MM.1S (cell line): ENCODE data around the gene CPXM1.

Experiments
- DNase-seq: peaks from one replicate; pipeline ENCODE4 v3.0.0-alpha.2; 2015
- H2AFZ ChIP-seq: fragments of 300-600 bp; sonication (generic); 2 replicates; pipeline ENCODE4 v1.6.0; 2016; ENCODE audit warnings: antibody characterized with exemption, low read length
- H3F3A ChIP-seq: fragments of 300-600 bp; sonication (generic); 2 replicates; pipeline ENCODE4 v1.6.1; 2016; ENCODE audit warnings: mild to moderate bottlenecking, antibody characterized with exemption, low read length, moderate library complexity, mixed read lengths; ENCODE audit not compliant: insufficient read depth
- H3K27ac ChIP-seq: fragments of 300-600 bp; sonication (generic); 2 replicates; pipeline ENCODE4 v1.5.1; 2016; ENCODE audit warnings: mild to moderate bottlenecking, low read length
- H3K27me3 ChIP-seq: fragments of 300-600 bp; sonication (generic); replicated peaks from 2 replicates; pipeline ENCODE4 v1.6.0; 2016; ENCODE audit warnings: low read length; ENCODE audit not compliant: insufficient read depth
- H3K36me3 ChIP-seq: fragments of 300-600 bp; sonication (generic); replicated peaks from 2 replicates; pipeline ENCODE4 v1.6.1; 2016; ENCODE audit warnings: mild to moderate bottlenecking, low read length, mixed read lengths; ENCODE audit not compliant: insufficient read depth
- H3K4me1 ChIP-seq: fragments of 300-600 bp; sonication (generic); 2 replicates; pipeline ENCODE4 v1.6.1; 2016; ENCODE audit warnings: low read length, mixed read lengths
- H3K4me2 ChIP-seq: fragments of 300-600 bp; sonication (generic); 2 replicates; pipeline ENCODE4 v1.6.0; 2016; ENCODE audit warnings: low read depth, low read length
- H3K4me3 ChIP-seq: fragments of 300-600 bp; sonication (generic); 2 replicates; pipeline ENCODE4 v1.5.1; 2016; ENCODE audit warnings: low read length, mixed read lengths
- H3K79me2 ChIP-seq: fragments of 300-600 bp; sonication (generic); 2 replicates; pipeline ENCODE4 v1.6.1; 2016; ENCODE audit warnings: mixed run types, low read length, mixed read lengths
- H3K9ac ChIP-seq: fragments of 300-600 bp; sonication (generic); 2 replicates; pipeline ENCODE4 v1.6.1; 2016; ENCODE audit warnings: low read length, mixed read lengths
- H3K9me2 ChIP-seq: fragments of 300-600 bp; sonication (generic); replicated peaks from 2 replicates; pipeline ENCODE4 v1.6.1; 2016; ENCODE audit warnings: mild to moderate bottlenecking, low read length, mixed read lengths; ENCODE audit not compliant: insufficient read depth
- H3K9me3 ChIP-seq: fragments of 300-600 bp; sonication (generic); replicated peaks from 2 replicates; pipeline ENCODE4 v1.6.1; 2016; ENCODE audit warnings: mild to moderate bottlenecking, low read length, mixed read lengths; ENCODE audit not compliant: insufficient read depth
- H4K20me1 ChIP-seq: fragments of 300-600 bp; sonication (generic); 2 replicates; pipeline ENCODE4 v1.6.1; 2016; ENCODE audit warnings: mild to moderate bottlenecking, low read length, moderate library complexity, mixed read lengths; ENCODE audit not compliant: insufficient read depth
- EZH2 ChIP-seq: fragments of 300-600 bp; sonication (generic); optimal IDR thresholded peaks from 2 replicates; pipeline ENCODE3; 2017; ENCODE audit warnings: low read depth, mild to moderate bottlenecking, antibody characterized with exemption, low read length, mixed read lengths
- EZH2phosphoT487 ChIP-seq: fragments of 300-600 bp; sonication (generic); IDR thresholded peaks from 2 replicates; pipeline ENCODE4 v1.6.1; 2018; ENCODE audit warnings: antibody characterized with exemption, low read length
- TF ChIP-seq, protein P1 (sequence below): fragments of 300-600 bp; sonication (generic); IDR thresholded peaks from 2 replicates; pipeline ENCODE4 v1.5.1; 2016; ENCODE audit warnings: antibody characterized with exemption, low read length, mixed read lengths

The CPXM1 gene

DNA sequence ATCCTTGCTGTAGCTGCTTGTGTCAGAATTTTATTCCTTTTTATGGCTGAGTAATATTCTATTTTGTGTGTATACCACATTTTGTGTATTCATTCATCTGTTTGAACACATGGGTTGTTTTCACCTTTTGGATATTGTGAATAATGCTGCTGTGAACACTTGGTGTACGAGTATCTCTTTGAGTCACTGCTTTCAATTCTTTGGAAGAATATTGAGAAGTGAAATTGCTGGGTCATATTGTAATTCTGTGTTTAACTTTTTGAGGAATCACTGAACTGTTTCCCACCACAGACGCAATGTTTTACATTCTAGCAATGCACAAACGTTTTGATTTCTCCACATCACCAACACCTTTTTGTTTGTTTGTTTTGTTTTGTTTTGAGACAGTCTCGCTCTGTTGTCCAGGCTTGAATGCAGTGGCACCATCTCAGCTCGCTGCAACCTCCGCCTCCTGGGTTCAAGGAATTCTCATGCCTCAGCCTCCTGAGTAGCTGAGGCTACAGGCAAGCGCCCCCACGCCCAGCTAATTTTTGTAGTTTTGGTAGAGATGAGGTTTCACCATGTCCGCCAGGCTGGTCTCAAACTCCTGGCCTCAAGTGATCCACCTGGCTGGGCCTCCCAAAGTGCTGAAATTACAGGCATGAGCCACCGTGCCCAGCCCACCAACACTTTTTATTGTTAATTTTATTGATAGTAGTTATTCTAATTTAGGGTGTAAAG, 21.7 kb downstream of the CPXM1 start:
- H3K27ac ChIP-seq = no peak overlapping the region
- DNase-seq = no peak
- no peaks in the 10 kb centered on the region for H3K9me3 ChIP-seq
- peaks cover 6% of the 10 kb centered on the region; the same call in 1 of the 2 replicates for H3K4me1 ChIP-seq
- H3F3A ChIP-seq = no peaks in the 10 kb centered on the region
- H2AFZ ChIP-seq = no peak overlapping the region
- no peak overlapping the region for H3K4me3 ChIP-seq
- no peaks in the 10 kb centered on the region for H3K27me3 ChIP-seq
- TF ChIP-seq EZH2 = no peak
- TF ChIP-seq, protein P1, sequence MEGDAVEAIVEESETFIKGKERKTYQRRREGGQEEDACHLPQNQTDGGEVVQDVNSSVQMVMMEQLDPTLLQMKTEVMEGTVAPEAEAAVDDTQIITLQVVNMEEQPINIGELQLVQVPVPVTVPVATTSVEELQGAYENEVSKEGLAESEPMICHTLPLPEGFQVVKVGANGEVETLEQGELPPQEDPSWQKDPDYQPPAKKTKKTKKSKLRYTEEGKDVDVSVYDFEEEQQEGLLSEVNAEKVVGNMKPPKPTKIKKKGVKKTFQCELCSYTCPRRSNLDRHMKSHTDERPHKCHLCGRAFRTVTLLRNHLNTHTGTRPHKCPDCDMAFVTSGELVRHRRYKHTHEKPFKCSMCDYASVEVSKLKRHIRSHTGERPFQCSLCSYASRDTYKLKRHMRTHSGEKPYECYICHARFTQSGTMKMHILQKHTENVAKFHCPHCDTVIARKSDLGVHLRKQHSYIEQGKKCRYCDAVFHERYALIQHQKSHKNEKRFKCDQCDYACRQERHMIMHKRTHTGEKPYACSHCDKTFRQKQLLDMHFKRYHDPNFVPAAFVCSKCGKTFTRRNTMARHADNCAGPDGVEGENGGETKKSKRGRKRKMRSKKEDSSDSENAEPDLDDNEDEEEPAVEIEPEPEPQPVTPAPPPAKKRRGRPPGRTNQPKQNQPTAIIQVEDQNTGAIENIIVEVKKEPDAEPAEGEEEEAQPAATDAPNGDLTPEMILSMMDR = no peak
- no peak for TF ChIP-seq EZH2phosphoT487
- no peaks in the 10 kb centered on the region for H3K9me2 ChIP-seq
- H3K36me3 ChIP-seq = no peaks in the 10 kb centered on the region
- no peaks in the 10 kb centered on the region for H3K79me2 ChIP-seq
- H3K9ac ChIP-seq = no peak overlapping the region
- no peak overlapping the region for H3K4me2 ChIP-seq
- no peaks in the 10 kb centered on the region for H4K20me1 ChIP-seq

DNA sequence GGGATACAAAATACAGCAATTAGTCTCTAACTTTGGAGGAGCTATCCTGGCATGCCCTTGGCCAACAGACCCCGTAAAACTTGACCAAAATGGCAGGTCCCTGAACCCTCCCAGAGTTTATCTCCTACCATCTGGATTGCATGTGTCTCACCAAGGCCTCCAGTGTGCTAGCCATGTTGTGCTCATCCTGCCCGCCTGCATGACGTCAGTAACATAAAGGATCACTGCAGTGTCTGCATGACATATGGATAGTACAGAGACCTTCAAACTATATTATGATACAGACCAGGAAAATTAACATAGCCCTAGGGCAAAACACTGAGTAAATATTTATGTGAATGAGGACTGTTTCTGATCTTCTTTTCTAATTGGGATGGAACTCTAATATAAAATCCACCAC, 25.3 kb downstream of the CPXM1 start:
- Histone ChIP-seq H3K9me2 (no peaks in the 10 kb centered on the region), H2AFZ (no peak overlapping the region), H3K9ac (no peak overlapping the region), H3K4me2 (no peak overlapping the region), H3K36me3 (no peaks in the 10 kb centered on the region), H3K4me3 (no peak overlapping the region), H3K27ac (no peak overlapping the region), H4K20me1 (no peaks in the 10 kb centered on the region), H3F3A (no peaks in the 10 kb centered on the region), H3K9me3 (no peaks in the 10 kb centered on the region), H3K27me3 (no peaks in the 10 kb centered on the region), H3K79me2 (no peaks in the 10 kb centered on the region), H3K4me1 (no peaks in the 10 kb centered on the region)
- TF ChIP-seq EZH2 = no peak
- TF ChIP-seq, protein P1 = no peak
- TF ChIP-seq EZH2phosphoT487 = no peak
- DNase-seq = no peak

DNA sequence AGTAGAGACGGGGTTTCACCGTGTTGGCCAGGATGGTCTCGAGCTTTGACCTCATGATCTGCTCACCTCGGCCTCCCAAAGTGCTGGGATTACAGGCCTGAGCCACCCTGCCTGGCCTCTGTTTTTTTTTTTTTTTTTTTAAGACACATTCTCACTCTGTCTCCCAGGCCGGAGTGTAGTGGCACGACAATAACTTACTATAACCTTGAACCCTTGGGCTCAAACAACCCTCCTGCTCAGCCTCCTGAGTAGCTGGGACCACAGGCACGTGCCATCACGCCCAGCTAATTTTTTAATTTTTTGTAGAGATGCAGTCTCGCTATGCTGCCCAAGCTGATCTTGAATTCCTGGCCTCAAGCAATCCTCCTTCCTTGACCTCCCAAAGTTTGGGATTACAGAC, 26.6 kb downstream of the CPXM1 start:
- H3K4me1 ChIP-seq = no peaks in the 10 kb centered on the region
- H3K27me3 ChIP-seq = no peaks in the 10 kb centered on the region
- H3F3A ChIP-seq = no peaks in the 10 kb centered on the region
- TF ChIP-seq EZH2 (no peak), EZH2phosphoT487 (no peak)
- TF ChIP-seq, protein P1 = no peak
- no peaks in the 10 kb centered on the region for H3K36me3 ChIP-seq
- no peaks in the 10 kb centered on the region for H3K9me2 ChIP-seq
- no peak overlapping the region for H3K9ac ChIP-seq
- no peak overlapping the region for H3K4me3 ChIP-seq
- H3K27ac ChIP-seq = no peak overlapping the region
- H3K79me2 ChIP-seq = no peaks in the 10 kb centered on the region
- H2AFZ ChIP-seq = no peak overlapping the region
- H4K20me1 ChIP-seq = no peaks in the 10 kb centered on the region
- H3K9me3 ChIP-seq = no peaks in the 10 kb centered on the region
- no peak for DNase-seq
- no peak overlapping the region for H3K4me2 ChIP-seq
